Vagina (tissue), 2 donors: Measurements from ENCODE around the gene LSM3. TPM values are rescaled to one million over a fixed set of nuclear protein-coding genes. Genes with fewer than 3 reads are reported as not detected.

Experiments used
- DNase-seq, 2 donors: peaks; one replicate each; pipeline ENCODE4 v3.0.0-alpha.2; 2017; ENCODE audit errors: extremely low spot score in 2 of 2
- H3K27ac ChIP-seq: fragments of 200-600 bp; sonication (generic); one replicate; pipeline ENCODE4 v1.5.1; 2019
- H3K27me3 ChIP-seq: fragments of 200-600 bp; sonication (generic); one replicate; pipeline ENCODE4 v1.5.1; 2019
- H3K36me3 ChIP-seq, 2 donors: fragments of 200-600 bp; sonication (generic); one replicate each; pipeline ENCODE4 v1.5.1; 2017 to 2019
- H3K4me1 ChIP-seq: fragments of 200-600 bp; sonication (generic); one replicate; pipeline ENCODE4 v1.5.1; 2019
- H3K4me3 ChIP-seq, 2 donors: fragments of 200-600 bp; sonication (generic); 1 replicate in 1 of 2; 2 replicates in 1 of 2; pipeline ENCODE4 v1.5.1; 2016 to 2019
- H3K9me3 ChIP-seq: fragments of 200-600 bp; sonication (generic); one replicate; pipeline ENCODE4 v1.5.1; 2019
- POLR2A ChIP-seq, 2 donors: fragments of 450-650 bp; IDR thresholded peaks; one replicate each; pipeline ENCODE4 v1.6.1; 2017; ENCODE audit warnings: antibody characterized with exemption in 2 of 2, mild to moderate bottlenecking in 2 of 2, moderate library complexity in 2 of 2
- POLR2AphosphoS5 ChIP-seq, 2 donors: sonication (generic); formaldehyde crosslinking; IDR thresholded peaks; one replicate each; pipeline ENCODE4 v1.9.0; 2017; ENCODE audit warnings: antibody characterized with exemption in 2 of 2, mild to moderate bottlenecking in 2 of 2, low read depth in 1 of 2; ENCODE audit not compliant: insufficient read depth in 1 of 2
- intact Hi-C: fragments of 100-400 bp; cut with DNase I; formaldehyde crosslinking; loops from one replicate; pipeline ENCODE4 v1.15.1; 2023
- total RNA-seq: library from RNA; depleted of rRNA; stranded (reverse); fragments of >200 nt; gene quantifications from one replicate; pipeline ENCODE4 v1.2.3, GENCODE V29; 2016
- TF ChIP-seq, protein P1 (sequence below), 3 experiments: fragments of 450-650 bp in 2 of 3; fragments of 200-600 bp in 1 of 3; sonication (generic) in 1 of 3; IDR thresholded peaks; one replicate each; pipeline ENCODE4 v1.5.1; 2017 to 2019; ENCODE audit warnings: antibody characterized with exemption in 3 of 3, mild to moderate bottlenecking in 2 of 3, moderate library complexity in 2 of 3

Gene LSM3
- total RNA-seq, 1 donor from 2014 or later = 6.4 TPM

DNA sequence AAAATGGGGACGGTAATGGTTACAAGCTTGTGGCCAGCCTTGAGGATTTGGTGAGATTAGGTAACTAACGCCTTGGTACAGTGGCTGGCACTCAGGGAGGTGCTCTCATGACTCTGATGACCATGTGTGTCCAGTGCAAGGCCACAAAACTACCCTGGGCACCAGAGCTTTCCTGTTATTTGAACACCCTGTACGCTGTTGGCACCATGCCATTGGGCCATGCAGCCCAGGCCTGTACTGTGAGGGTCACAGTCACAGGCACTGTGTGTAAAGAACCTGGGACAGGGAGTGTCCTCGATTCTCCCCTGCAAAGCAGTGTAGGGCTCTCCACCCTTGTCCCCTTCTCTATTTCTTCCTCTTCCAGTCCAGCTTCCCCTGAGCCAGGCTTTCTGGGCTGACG is 47.5 kb upstream of the LSM3 start:
- DNase-seq = no peak
- intact Hi-C loops = loop anchor here (10.0 kb wide), 1 partner anchor 236 kb away; no protein-coding TSS in a partner anchor
- TF ChIP-seq POLR2AphosphoS5 (IDR thresholded peaks at IDR 0.05; ENCODE audit: insufficient read depth in 1 of 2, low read depth in 1 of 2) = no peak
- TF ChIP-seq, protein P1, sequence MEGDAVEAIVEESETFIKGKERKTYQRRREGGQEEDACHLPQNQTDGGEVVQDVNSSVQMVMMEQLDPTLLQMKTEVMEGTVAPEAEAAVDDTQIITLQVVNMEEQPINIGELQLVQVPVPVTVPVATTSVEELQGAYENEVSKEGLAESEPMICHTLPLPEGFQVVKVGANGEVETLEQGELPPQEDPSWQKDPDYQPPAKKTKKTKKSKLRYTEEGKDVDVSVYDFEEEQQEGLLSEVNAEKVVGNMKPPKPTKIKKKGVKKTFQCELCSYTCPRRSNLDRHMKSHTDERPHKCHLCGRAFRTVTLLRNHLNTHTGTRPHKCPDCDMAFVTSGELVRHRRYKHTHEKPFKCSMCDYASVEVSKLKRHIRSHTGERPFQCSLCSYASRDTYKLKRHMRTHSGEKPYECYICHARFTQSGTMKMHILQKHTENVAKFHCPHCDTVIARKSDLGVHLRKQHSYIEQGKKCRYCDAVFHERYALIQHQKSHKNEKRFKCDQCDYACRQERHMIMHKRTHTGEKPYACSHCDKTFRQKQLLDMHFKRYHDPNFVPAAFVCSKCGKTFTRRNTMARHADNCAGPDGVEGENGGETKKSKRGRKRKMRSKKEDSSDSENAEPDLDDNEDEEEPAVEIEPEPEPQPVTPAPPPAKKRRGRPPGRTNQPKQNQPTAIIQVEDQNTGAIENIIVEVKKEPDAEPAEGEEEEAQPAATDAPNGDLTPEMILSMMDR (IDR thresholded peaks at IDR 0.05) = no peak
- no peak for TF ChIP-seq POLR2A (IDR thresholded peaks at IDR 0.05)
- no peak overlapping the region for H3K4me3 ChIP-seq
- no peak overlapping the region for H3K27ac ChIP-seq
- peaks cover 0 to 67% of the 10 kb centered on the region in 2 donors for H3K36me3 ChIP-seq
- no peaks in the 10 kb centered on the region for H3K9me3 ChIP-seq
- peaks cover 21% of the 10 kb centered on the region for H3K4me1 ChIP-seq
- no peaks in the 10 kb centered on the region for H3K27me3 ChIP-seq

DNA sequence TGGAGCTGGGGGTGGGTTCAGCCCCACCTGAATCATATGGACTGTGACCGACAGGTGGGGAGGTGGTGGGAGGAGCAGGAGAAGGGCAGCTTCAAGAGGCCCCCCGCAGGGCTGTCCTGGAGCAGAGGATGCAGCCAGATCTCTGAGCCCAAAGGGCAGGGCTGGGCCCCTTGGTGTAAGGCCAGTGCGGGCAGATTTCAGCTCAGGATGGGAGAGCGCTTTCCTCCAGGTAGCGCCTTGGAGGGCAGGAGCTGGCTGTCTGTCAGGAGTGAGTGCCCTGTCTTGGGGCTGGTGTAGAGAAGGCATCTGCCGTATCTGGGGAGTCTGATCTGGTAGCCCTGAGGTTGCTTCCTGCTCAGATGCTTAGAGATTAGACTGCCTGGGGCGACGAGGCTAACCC is 46.5 kb upstream of the LSM3 start:
- peaks cover 17% of the 10 kb centered on the region for H3K4me1 ChIP-seq
- TF ChIP-seq, protein P1 (IDR thresholded peaks at IDR 0.05) = no peak
- TF ChIP-seq POLR2A (IDR thresholded peaks at IDR 0.05) (no peak), POLR2AphosphoS5 (IDR thresholded peaks at IDR 0.05; ENCODE audit: insufficient read depth in 1 of 2, low read depth in 1 of 2) (no peak)
- peaks cover 0 to 72% of the 10 kb centered on the region in 2 donors for H3K36me3 ChIP-seq
- no peaks in the 10 kb centered on the region for H3K27me3 ChIP-seq
- no peaks in the 10 kb centered on the region for H3K9me3 ChIP-seq
- intact Hi-C loops = loop anchor here (10.0 kb wide), 1 partner anchor 237 kb away; no protein-coding TSS in a partner anchor
- DNase-seq = no peak
- no peak overlapping the region for H3K4me3 ChIP-seq
- H3K27ac ChIP-seq = no peak overlapping the region

DNA sequence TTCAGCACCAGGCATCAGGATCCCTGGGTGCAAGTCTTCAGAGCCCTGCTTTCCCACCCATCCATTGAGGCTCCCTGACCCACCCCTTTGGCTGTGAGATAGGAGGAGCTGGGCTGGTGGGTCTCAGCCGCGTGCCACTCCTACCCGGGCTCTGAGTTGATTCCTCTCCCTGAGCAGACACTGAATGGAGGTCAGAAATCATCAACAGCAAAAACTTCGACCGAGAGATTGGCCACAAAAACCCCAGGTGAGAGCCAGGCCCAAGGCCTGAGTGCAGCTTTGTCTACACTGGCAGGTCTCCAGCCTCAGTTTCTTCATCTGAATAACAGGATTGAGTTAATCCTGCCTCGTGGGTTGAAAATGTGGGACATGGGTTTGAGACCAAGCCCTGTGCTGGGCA is 45.9 kb upstream of the LSM3 start:
- H3K4me1 ChIP-seq = peaks cover 15% of the 10 kb centered on the region
- no peak overlapping the region for H3K4me3 ChIP-seq
- no peak for TF ChIP-seq POLR2A (IDR thresholded peaks at IDR 0.05)
- no peak for TF ChIP-seq POLR2AphosphoS5 (IDR thresholded peaks at IDR 0.05; ENCODE audit: insufficient read depth in 1 of 2, low read depth in 1 of 2)
- TF ChIP-seq, protein P1 (IDR thresholded peaks at IDR 0.05) = no peak
- no peak for DNase-seq
- H3K9me3 ChIP-seq = no peaks in the 10 kb centered on the region
- H3K27ac ChIP-seq = no peak overlapping the region
- H3K27me3 ChIP-seq = no peaks in the 10 kb centered on the region
- intact Hi-C loops = loop anchor here (10.0 kb wide), 1 partner anchor 238 kb away; no protein-coding TSS in a partner anchor
- H3K36me3 ChIP-seq = peaks cover 0 to 72% of the 10 kb centered on the region in 2 donors

DNA sequence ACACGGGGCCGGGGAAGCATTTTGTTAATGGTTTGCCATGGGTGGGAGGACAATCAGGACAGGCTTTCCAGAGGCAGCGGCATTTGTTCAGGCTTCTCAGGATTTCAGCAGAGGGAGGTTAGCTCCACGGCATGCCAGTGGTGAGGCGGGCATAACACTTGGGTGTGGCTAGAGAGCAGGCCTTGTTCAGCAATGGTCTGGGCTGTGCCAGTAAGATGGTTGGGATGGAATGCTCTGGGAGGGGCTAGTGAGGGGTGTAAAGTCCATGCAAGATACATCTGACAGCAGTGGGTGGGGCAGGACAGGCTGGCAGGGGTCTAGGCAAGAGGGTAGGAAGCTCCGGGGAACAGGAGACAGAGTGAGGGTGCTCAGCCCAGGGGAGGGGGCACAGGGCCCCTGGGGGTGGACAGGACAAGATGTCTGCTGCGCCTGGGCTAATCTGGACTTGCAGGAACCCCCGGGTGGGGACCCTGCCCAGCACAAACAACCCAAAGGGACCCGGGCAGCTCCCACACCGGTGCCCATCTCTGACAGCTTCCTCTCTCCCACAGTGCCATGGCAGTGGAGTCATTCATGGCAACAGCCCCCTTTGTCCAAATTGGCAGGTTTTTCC is 45.3 kb upstream of the LSM3 start:
- Histone ChIP-seq H3K9me3 (no peaks in the 10 kb centered on the region), H3K27ac (no peak overlapping the region), H3K27me3 (no peaks in the 10 kb centered on the region), H3K4me1 (peaks cover 10% of the 10 kb centered on the region), H3K4me3 (no peak overlapping the region), H3K36me3 (peaks cover 0 to 76% of the 10 kb centered on the region in 2 donors)
- intact Hi-C loops = loop anchor here (10.0 kb wide), 1 partner anchor 238 kb away; no protein-coding TSS in a partner anchor
- no peak for DNase-seq
- no peak for TF ChIP-seq POLR2A (IDR thresholded peaks at IDR 0.05)
- TF ChIP-seq, protein P1 (IDR thresholded peaks at IDR 0.05) = no peak
- TF ChIP-seq POLR2AphosphoS5 (IDR thresholded peaks at IDR 0.05; ENCODE audit: insufficient read depth in 1 of 2, low read depth in 1 of 2) = no peak

DNA sequence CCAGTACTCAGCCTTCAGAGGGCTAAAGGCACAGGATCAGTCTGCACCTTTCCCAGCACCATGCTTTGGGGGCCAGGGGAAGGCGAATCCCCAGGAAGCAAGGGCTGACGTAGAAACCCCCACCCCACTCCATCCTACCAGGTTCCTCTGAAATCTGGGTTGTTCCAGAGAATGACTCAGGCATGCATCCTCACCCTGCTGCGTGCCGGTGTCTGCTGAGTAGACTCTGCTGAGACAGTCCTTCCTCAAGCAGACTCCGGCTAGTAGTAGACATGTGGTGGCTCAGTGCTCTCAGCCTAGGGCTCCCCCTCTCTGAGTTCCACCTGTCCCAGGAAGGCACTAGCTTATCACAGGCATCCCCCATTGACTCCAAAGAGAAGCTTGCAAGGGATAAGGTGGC is 44.7 kb upstream of the LSM3 start:
- DNase-seq = no peak
- Histone ChIP-seq H3K4me3 (no peak overlapping the region), H3K36me3 (peaks cover 0 to 82% of the 10 kb centered on the region in 2 donors), H3K9me3 (no peaks in the 10 kb centered on the region), H3K4me1 (peaks cover 10% of the 10 kb centered on the region), H3K27ac (no peak overlapping the region), H3K27me3 (no peaks in the 10 kb centered on the region)
- intact Hi-C loops = loop anchor here (10.0 kb wide), 1 partner anchor 239 kb away; no protein-coding TSS in a partner anchor
- TF ChIP-seq POLR2AphosphoS5 (IDR thresholded peaks at IDR 0.05; ENCODE audit: insufficient read depth in 1 of 2, low read depth in 1 of 2) (no peak), POLR2A (IDR thresholded peaks at IDR 0.05) (no peak)
- TF ChIP-seq, protein P1 (IDR thresholded peaks at IDR 0.05) = no peak
